OCI-LY1 (cell line): ENCODE measurements around the gene A1BG.

Experiments used
- H2AFZ ChIP-seq: fragments of 200-600 bp; sonication (generic), shearing (Covaris generic); 2 replicates; pipeline ENCODE4 v1.6.0; 2014; ENCODE audit warnings: antibody characterized with exemption, mild to moderate bottlenecking, low read length
- H3F3A ChIP-seq: fragments of 200-600 bp; sonication (generic), shearing (Covaris generic); 2 replicates; pipeline ENCODE4 v1.6.0; 2014; ENCODE audit warnings: mild to moderate bottlenecking, antibody characterized with exemption, low read length, moderate library complexity; ENCODE audit not compliant: insufficient read depth
- H3K27ac ChIP-seq: fragments of 200-600 bp; sonication (generic); 2 replicates; pipeline ENCODE4 v1.5.1; 2014; ENCODE audit warnings: low read length, mixed run types, mild to moderate bottlenecking, low read depth; ENCODE audit not compliant: poor library complexity, severe bottlenecking
- H3K27me3 ChIP-seq: fragments of 200-600 bp; sonication (generic); 2 replicates; pipeline ENCODE4 v1.6.0; 2014; ENCODE audit warnings: antibody characterized with exemption, mild to moderate bottlenecking, low read length, moderate library complexity; ENCODE audit not compliant: insufficient read depth
- H3K36me3 ChIP-seq: fragments of 200-600 bp; sonication (generic); 2 replicates; pipeline ENCODE4 v1.6.1; 2014; ENCODE audit warnings: mild to moderate bottlenecking, antibody characterized with exemption, low read length, moderate library complexity, mixed read lengths; ENCODE audit not compliant: insufficient read depth
- H3K4me1 ChIP-seq: fragments of 200-600 bp; sonication (generic); 2 replicates; pipeline ENCODE4 v1.5.1; 2014; ENCODE audit warnings: mild to moderate bottlenecking, low read length, moderate library complexity; ENCODE audit not compliant: insufficient read depth, severe bottlenecking
- H3K4me2 ChIP-seq: fragments of 200-600 bp; sonication (generic), shearing (Covaris generic); 2 replicates; pipeline ENCODE4 v1.6.1; 2014; ENCODE audit warnings: low read length
- H3K4me3 ChIP-seq: fragments of 200-600 bp; sonication (generic); 2 replicates; pipeline ENCODE4 v1.5.1; 2014; ENCODE audit warnings: low read length, low read depth, mild to moderate bottlenecking, mixed read lengths; ENCODE audit not compliant: poor library complexity, severe bottlenecking
- H3K79me2 ChIP-seq: fragments of 200-600 bp; shearing (Covaris generic); 2 replicates; pipeline ENCODE4 v1.6.1; 2016; ENCODE audit warnings: mixed run types, low read length, mixed read lengths; ENCODE audit not compliant: insufficient read depth
- H3K9ac ChIP-seq: fragments of 200-600 bp; sonication (generic), shearing (Covaris generic); 2 replicates; pipeline ENCODE4 v1.6.1; 2014; ENCODE audit warnings: mild to moderate bottlenecking, low read length, mixed read lengths
- H3K9me2 ChIP-seq: fragments of 200-600 bp; sonication (generic), shearing (Covaris generic); 2 replicates; pipeline ENCODE4 v1.6.1; 2014; ENCODE audit warnings: low read depth, mild to moderate bottlenecking, low read length, mixed read lengths
- H3K9me3 ChIP-seq: fragments of 200-600 bp; shearing (Covaris generic); 2 replicates; pipeline ENCODE4 v1.6.1; 2014; ENCODE audit warnings: low read length, mixed read lengths
- H4K20me1 ChIP-seq: fragments of 200-600 bp; sonication (generic), shearing (Covaris generic); 2 replicates; pipeline ENCODE4 v1.6.0; 2016; ENCODE audit warnings: mild to moderate bottlenecking, low read length; ENCODE audit not compliant: insufficient read depth
- CTCF ChIP-seq: fragments of 200-600 bp; sonication (generic), shearing (Covaris generic); IDR thresholded peaks from 2 replicates; pipeline ENCODE4 v1.5.1; 2017; ENCODE audit warnings: mild to moderate bottlenecking, antibody characterized with exemption, low read length, moderate library complexity, mixed read lengths
- EZH2 ChIP-seq: fragments of 200-600 bp; sonication (generic), shearing (Covaris generic); IDR thresholded peaks from 2 replicates; pipeline ENCODE4 v1.8.0; 2017; ENCODE audit warnings: borderline replicate concordance, mixed run types, mild to moderate bottlenecking, antibody characterized with exemption, low read length, moderate library complexity, mixed read lengths

The A1BG gene

GRCh38 chr19:58357481-58358145, 4.3 kb upstream of the A1BG start:
- Histone ChIP-seq H3K4me1 (peaks cover 11% of the 10 kb centered on the region), H3K27ac (no peak overlapping the region), H3K27me3 (no peaks in the 10 kb centered on the region), H3K9me2 (no peaks in the 10 kb centered on the region), H3K9me3 (no peaks in the 10 kb centered on the region), H3K79me2 (no peaks in the 10 kb centered on the region), H4K20me1 (no peaks in the 10 kb centered on the region), H3K4me3 (no peak overlapping the region), H3K9ac (no peak overlapping the region), H3K36me3 (no peaks in the 10 kb centered on the region), H3F3A (no peaks in the 10 kb centered on the region), H3K4me2 (no peak overlapping the region), H2AFZ (no peak overlapping the region)
- TF ChIP-seq CTCF, result no peak
- no peak for TF ChIP-seq EZH2

- Histone ChIP-seq H3K36me3 (no peaks in the 10 kb centered on the region), H3K4me1 (peaks cover 10% of the 10 kb centered on the region), H3K79me2 (no peaks in the 10 kb centered on the region), H3K9me2 (no peaks in the 10 kb centered on the region), H2AFZ (no peak overlapping the region), H3K4me3 (no peak overlapping the region), H3K27me3 (no peaks in the 10 kb centered on the region), H3F3A (no peaks in the 10 kb centered on the region), H3K4me2 (no peak overlapping the region), H3K27ac (no peak overlapping the region), H3K9ac (no peak overlapping the region), H3K9me3 (no peaks in the 10 kb centered on the region), H4K20me1 (no peaks in the 10 kb centered on the region)
- TF ChIP-seq CTCF (no peak), EZH2 (no peak)
These were observed 3.6 kb upstream of the A1BG start for GRCh38 chr19:58356766-58357480.

DNA sequence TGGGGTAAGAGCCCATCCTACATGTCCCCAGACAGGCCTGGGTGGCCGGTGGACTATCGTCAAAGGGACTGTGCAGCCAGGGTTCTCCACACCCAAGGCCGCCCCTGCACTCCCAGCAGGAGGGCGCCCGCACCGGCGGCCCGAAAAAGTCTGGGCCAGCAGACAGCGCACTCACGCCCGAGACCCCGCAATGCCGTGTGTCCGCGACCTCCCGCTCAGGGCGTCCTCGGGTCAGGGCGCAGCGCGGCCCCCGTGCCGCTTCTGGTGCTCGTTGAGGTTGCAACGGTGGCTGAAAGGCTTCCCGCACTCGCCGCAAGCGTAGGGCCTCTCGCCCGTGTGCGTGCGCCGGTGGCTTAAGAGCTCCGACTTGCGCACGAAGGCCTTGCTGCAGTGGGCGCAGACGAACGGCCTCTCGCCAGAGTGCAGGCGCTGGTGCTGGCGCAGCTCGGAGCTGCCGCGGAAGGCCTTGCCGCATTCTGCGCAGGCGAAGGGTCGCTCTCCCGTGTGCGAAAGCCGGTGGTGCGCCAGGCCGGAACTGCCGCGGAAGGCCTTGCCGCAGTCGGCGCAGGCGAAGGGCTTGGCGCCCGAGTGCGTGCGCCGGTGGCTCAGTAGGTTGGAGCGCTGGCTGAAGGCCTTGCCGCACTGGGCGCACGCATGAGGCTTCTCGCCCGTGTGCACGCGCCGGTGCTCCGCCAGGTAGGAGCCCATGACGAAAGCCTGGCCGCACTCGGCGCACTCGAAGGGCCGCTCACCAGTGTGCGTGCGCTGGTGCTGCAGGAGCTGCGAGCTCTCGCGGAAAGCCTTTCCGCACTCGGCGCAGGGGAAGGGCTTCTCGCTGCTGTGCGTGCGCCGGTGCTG, 2.8 kb upstream of the A1BG start:
- no peak overlapping the region for H3K4me3 ChIP-seq
- no peaks in the 10 kb centered on the region for H4K20me1 ChIP-seq
- peaks cover 2% of the 10 kb centered on the region for H3K4me1 ChIP-seq

More for the DNA sequence above, 2.8 kb upstream of the A1BG start:
- Histone ChIP-seq H3K9ac (no peak overlapping the region), H3K27me3 (no peaks in the 10 kb centered on the region), H3K4me2 (no peak overlapping the region), H3K79me2 (no peaks in the 10 kb centered on the region), H3K27ac (no peak overlapping the region), H3F3A (no peaks in the 10 kb centered on the region), H2AFZ (no peak overlapping the region), H3K9me3 (no peaks in the 10 kb centered on the region), H3K9me2 (no peaks in the 10 kb centered on the region), H3K36me3 (no peaks in the 10 kb centered on the region)
- TF ChIP-seq CTCF (no peak), EZH2 (no peak)
